ENCODE measurements around the gene SCYGR1.

- TF ChIP-seq EZH2 (IDR thresholded peaks at IDR 0.05; ENCODE audit: borderline replicate concordance, low read length) = no peak
- TF ChIP-seq, protein P1, sequence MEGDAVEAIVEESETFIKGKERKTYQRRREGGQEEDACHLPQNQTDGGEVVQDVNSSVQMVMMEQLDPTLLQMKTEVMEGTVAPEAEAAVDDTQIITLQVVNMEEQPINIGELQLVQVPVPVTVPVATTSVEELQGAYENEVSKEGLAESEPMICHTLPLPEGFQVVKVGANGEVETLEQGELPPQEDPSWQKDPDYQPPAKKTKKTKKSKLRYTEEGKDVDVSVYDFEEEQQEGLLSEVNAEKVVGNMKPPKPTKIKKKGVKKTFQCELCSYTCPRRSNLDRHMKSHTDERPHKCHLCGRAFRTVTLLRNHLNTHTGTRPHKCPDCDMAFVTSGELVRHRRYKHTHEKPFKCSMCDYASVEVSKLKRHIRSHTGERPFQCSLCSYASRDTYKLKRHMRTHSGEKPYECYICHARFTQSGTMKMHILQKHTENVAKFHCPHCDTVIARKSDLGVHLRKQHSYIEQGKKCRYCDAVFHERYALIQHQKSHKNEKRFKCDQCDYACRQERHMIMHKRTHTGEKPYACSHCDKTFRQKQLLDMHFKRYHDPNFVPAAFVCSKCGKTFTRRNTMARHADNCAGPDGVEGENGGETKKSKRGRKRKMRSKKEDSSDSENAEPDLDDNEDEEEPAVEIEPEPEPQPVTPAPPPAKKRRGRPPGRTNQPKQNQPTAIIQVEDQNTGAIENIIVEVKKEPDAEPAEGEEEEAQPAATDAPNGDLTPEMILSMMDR (conservative IDR thresholded peaks at IDR 0.05 in 1 of 2, IDR thresholded peaks at IDR 0.05 in 1 of 2; ENCODE audit: extremely low read depth in 1 of 2, insufficient read depth in 1 of 2, low read depth in 1 of 2, low read length in 2 of 2) = no peak
Observed at GRCh38 chr2:227415538-227416424, 28.0 kb upstream of the SCYGR1 start.

Measured in mammary epithelial cell (primary cell).